H1 (cell line): ENCODE results near the gene RPRD1A. TPM values are rescaled to one million over a fixed set of nuclear protein-coding genes. Genes with fewer than 3 reads are reported as not detected.

Experiments used
- CTCF ChIA-PET: fragments of 300-600 bp; sonication (Branson Sonifier 250); formaldehyde crosslinking; loops from one replicate; lab custom pipeline; 2021; ENCODE audit not compliant: partially characterized antibody; lab: Charles Lee
- POLR2A ChIA-PET: fragments of 300-600 bp; sonication (Branson Sonifier 250); formaldehyde crosslinking; loops from one replicate; lab custom pipeline; 2021; ENCODE audit warnings: inconsistent platforms; ENCODE audit not compliant: partially characterized antibody; lab: Charles Lee
- DNase-seq, 2 experiments: peaks; one replicate each; pipeline versions ENCODE4 v3.0.0 to v3.0.0-alpha.2; 2010 to 2022; ENCODE audit warnings: low spot score in 2 of 2, low read depth in 1 of 2, mixed read lengths in 1 of 2
- FAIRE-seq: peaks from 2 replicates; lab custom pipeline; 2011; peaks lifted over from hg19 to GRCh38; lab: Jason Lieb, UNC
- H2AFZ ChIP-seq: 2 replicates; pipeline ENCODE4 v1.8.1; 2012; ENCODE audit warnings: low read length, inconsistent platforms
- H2AK5ac ChIP-seq: 2 replicates; pipeline ENCODE4 v1.6.1; 2013; ENCODE audit warnings: low read depth, low read length
- H2BK120ac ChIP-seq: replicated peaks from 2 replicates; pipeline ENCODE3; 2013; ENCODE audit warnings: low read depth, low read length, inconsistent platforms
- H2BK12ac ChIP-seq: 2 replicates; pipeline ENCODE4 v1.6.1; 2013; ENCODE audit warnings: low read depth, low read length
- H2BK15ac ChIP-seq: 2 replicates; pipeline ENCODE4 v1.6.1; 2013; ENCODE audit warnings: low read length
- H2BK20ac ChIP-seq: 2 replicates; pipeline ENCODE4 v1.6.1; 2013; ENCODE audit warnings: low read length
- H2BK5ac ChIP-seq: 2 replicates; pipeline ENCODE4 v1.6.1; 2013; ENCODE audit warnings: low read depth, low read length
- H3K14ac ChIP-seq: 2 replicates; pipeline ENCODE4 v1.6.1; 2013; ENCODE audit warnings: inconsistent platforms; ENCODE audit not compliant: insufficient read length
- H3K18ac ChIP-seq: 2 replicates; pipeline ENCODE4 v1.6.1; 2013; ENCODE audit warnings: low read length; ENCODE audit errors: extremely low read depth
- H3K23ac ChIP-seq: 2 replicates; pipeline ENCODE4 v1.6.1; 2013; ENCODE audit warnings: inconsistent platforms; ENCODE audit not compliant: insufficient read length
- H3K23me2 ChIP-seq: 2 replicates; pipeline ENCODE4 v1.6.1; 2013; ENCODE audit warnings: low read depth, low read length
- H3K27ac ChIP-seq: 2 replicates; pipeline ENCODE4 v1.6.1; 2011; ENCODE audit warnings: low read depth, low read length, inconsistent platforms
- H3K27me3 ChIP-seq, 4 experiments: replicated peaks in 1 of 4; 1 replicate in 1 of 4; 2 replicates in 3 of 4; pipeline versions ENCODE4 v1.6.1 to v1.8.1; 2011 to 2013; ENCODE audit warnings: low read length in 3 of 4, mild to moderate bottlenecking in 3 of 4, inconsistent platforms in 2 of 4, mixed read lengths in 2 of 4, moderate library complexity in 1 of 4; ENCODE audit not compliant: control insufficient read depth in 3 of 4, insufficient read depth in 3 of 4; ENCODE audit errors: extremely low read depth in 1 of 4
- H3K36me3 ChIP-seq, 4 experiments: 2 replicates each; pipeline versions ENCODE4 v1.6.1 to v1.8.1; 2011 to 2013; ENCODE audit warnings: mild to moderate bottlenecking in 4 of 4, low read length in 3 of 4, moderate library complexity in 2 of 4, control low read depth in 1 of 4, inconsistent platforms in 1 of 4; ENCODE audit not compliant: insufficient read depth in 4 of 4, control insufficient read depth in 2 of 4
- H3K4ac ChIP-seq: replicated peaks from 2 replicates; pipeline ENCODE3; 2013; ENCODE audit warnings: low read length, low read depth, mixed read lengths, inconsistent platforms; ENCODE audit not compliant: insufficient read length
- H3K4me1 ChIP-seq, 4 experiments: replicated peaks in 1 of 4; 1 replicate in 1 of 4; 2 replicates in 3 of 4; pipeline versions ENCODE4 v1.6.1 to v1.8.1; 2011 to 2013; ENCODE audit warnings: low read length in 3 of 4, inconsistent platforms in 2 of 4, mixed read lengths in 1 of 4; ENCODE audit not compliant: insufficient read depth in 4 of 4, control insufficient read depth in 3 of 4
- H3K4me2 ChIP-seq, 2 experiments: 2 replicates each; pipeline versions ENCODE4 v1.6.1 to v1.8.1; 2011 to 2013; ENCODE audit warnings: low read depth in 2 of 2, low read length in 2 of 2, control low read depth in 1 of 2, inconsistent platforms in 1 of 2, mild to moderate bottlenecking in 1 of 2; ENCODE audit not compliant: insufficient read depth in 1 of 2
- H3K4me3 ChIP-seq, 4 experiments: fragments of 200-600, 300-600 bp in 1 of 4; sonication (generic), shearing (Covaris generic), sonication (Bioruptor Twin) in 1 of 4; 2 replicates each; pipeline versions ENCODE4 v1.5.1 to v1.8.1; 2011 to 2016; ENCODE audit warnings: low read length in 4 of 4, low read depth in 3 of 4, control low read depth in 2 of 4, inconsistent platforms in 2 of 4, mild to moderate bottlenecking in 2 of 4, mixed read lengths in 1 of 4, moderate library complexity in 1 of 4; ENCODE audit not compliant: insufficient read depth in 2 of 4; ENCODE audit errors: extremely low read depth in 1 of 4
- H3K56ac ChIP-seq: replicated peaks from 2 replicates; pipeline ENCODE3; 2013; ENCODE audit warnings: low read depth, mild to moderate bottlenecking, mixed read lengths, low read length, inconsistent platforms; ENCODE audit not compliant: insufficient read length
- H3K79me1 ChIP-seq: 2 replicates; pipeline ENCODE4 v1.6.1; 2013; ENCODE audit warnings: low read depth, low read length, control low read depth
- H3K79me2 ChIP-seq, 2 experiments: 2 replicates each; pipeline versions ENCODE4 v1.6.1 to v1.8.1; 2012 to 2013; ENCODE audit warnings: low read length in 2 of 2, mild to moderate bottlenecking in 2 of 2, inconsistent platforms in 1 of 2; ENCODE audit not compliant: insufficient read depth in 2 of 2, control insufficient read depth in 1 of 2
- H3K9ac ChIP-seq, 4 experiments: replicated peaks in 1 of 4; 1 replicate in 1 of 4; 2 replicates in 3 of 4; pipeline versions ENCODE4 v1.6.1 to v1.8.1; 2011 to 2013; ENCODE audit warnings: low read depth in 3 of 4, low read length in 3 of 4, control low read depth in 2 of 4, mild to moderate bottlenecking in 2 of 4, moderate library complexity in 2 of 4, inconsistent platforms in 1 of 4; ENCODE audit errors: extremely low read depth in 1 of 4
- H3K9me3 ChIP-seq, 2 experiments: 2 replicates each; pipeline versions ENCODE4 v1.6.1 to v1.8.1; 2012 to 2013; ENCODE audit warnings: mild to moderate bottlenecking in 2 of 2, moderate library complexity in 2 of 2, control low read depth in 1 of 2, inconsistent platforms in 1 of 2, low read depth in 1 of 2, low read length in 1 of 2, mixed read lengths in 1 of 2; ENCODE audit not compliant: insufficient read depth in 2 of 2
- H4K20me1 ChIP-seq, 2 experiments: replicated peaks in 1 of 2; 2 replicates each; pipeline versions ENCODE3 to v1.8.1; 2011 to 2013; ENCODE audit warnings: inconsistent platforms in 2 of 2, low read length in 2 of 2, mild to moderate bottlenecking in 1 of 2; ENCODE audit not compliant: insufficient read depth in 2 of 2, control insufficient read depth in 1 of 2
- H4K5ac ChIP-seq: 2 replicates; pipeline ENCODE4 v1.6.1; 2013; ENCODE audit warnings: low read length, low read depth, mixed read lengths, inconsistent platforms; ENCODE audit not compliant: insufficient read length
- H4K8ac ChIP-seq: 2 replicates; pipeline ENCODE4 v1.8.0; 2013; ENCODE audit warnings: mild to moderate bottlenecking, moderate library complexity, low read length, inconsistent platforms; ENCODE audit not compliant: insufficient read depth; ENCODE audit errors: extremely low read depth
- H4K91ac ChIP-seq: replicated peaks from 2 replicates; pipeline ENCODE3; 2013; ENCODE audit warnings: low read length, mixed read lengths, inconsistent platforms; ENCODE audit not compliant: insufficient read length
- BACH1 ChIP-seq: IDR thresholded peaks from 2 replicates; pipeline ENCODE4 v1.6.1; 2012; ENCODE audit warnings: low read length, improper control_type of control experiment
- WGBS, 2 experiments: shearing (Covaris generic) in 1 of 2; methylation state at CpG; one replicate each; pipeline versions ENCODE4 v1.1.6 to v1.1.7; 2013 to 2015; ENCODE audit warnings: low lambda C conversion rate in 2 of 2, mixed read lengths in 2 of 2, inconsistent platforms in 1 of 2, low coverage in 1 of 2, missing lambda C conversion rate in 1 of 2; ENCODE audit not compliant: insufficient replicate concordance in 2 of 2, insufficient coverage in 1 of 2, insufficient read length in 1 of 2; ENCODE audit errors: extremely low coverage in 1 of 2, missing lambda C conversion rate in 1 of 2; 5-methylcytosine and 5-hydroxymethylcytosine counted together
- polyA plus RNA-seq, 7 experiments: library from polyadenylated mRNA; depleted of rRNA in 3 of 7; stranded (reverse) in 5 of 7; unstranded in 2 of 7; fragments of >200 nt in 5 of 7; fragments of 200-250 nt in 2 of 7; gene quantifications; 1 replicate in 5 of 7; 2 replicates in 1 of 7; 4 replicates in 1 of 7; pipeline versions ENCODE4 v1.2.1 to v1.2.3, GENCODE V29; 2011 to 2013; ENCODE audit warnings: missing spikeins in 2 of 7, mixed read lengths in 2 of 7
- total RNA-seq: library from RNA; stranded (reverse); fragmentation: NEBNext Ultra II Directional; extraction: Animal tissue kit (Norgen Biotek cat#: 25700); gene quantifications from 2 replicates; pipeline ENCODE4 v1.2.1, GENCODE V29; 2021

RPRD1A gene
- total and polyA plus RNA-seq, 2 of the 8 experiments (the other 6 are each of a cell fraction or from before 2014, with no cell fraction given): 40.5 to 106 TPM

- Histone ChIP-seq H4K91ac (no peak overlapping the region), H2BK12ac (no peak overlapping the region), H3K4me1 (no peaks in the 10 kb centered on the region), H4K8ac (no peak overlapping the region), H4K20me1 (no peaks in the 10 kb centered on the region), H3K4me2 (no peak overlapping the region), H2BK20ac (no peak overlapping the region), H3K9ac (no peak overlapping the region), H3K27ac (no peak overlapping the region), H3K36me3 (peaks cover 7 to 44% (median 28%) of the 10 kb centered on the region in 4 experiments; a peak in 7 of 8 replicates), H3K4ac (no peak overlapping the region), H2AFZ (no peak overlapping the region), H3K23me2 (no peaks in the 10 kb centered on the region), H3K79me2 (no peaks in the 10 kb centered on the region), H3K14ac (no peak overlapping the region), H2BK15ac (no peak overlapping the region), H3K9me3 (no peaks in the 10 kb centered on the region), H3K56ac (no peak overlapping the region), H4K5ac (no peak overlapping the region), H2AK5ac (no peak overlapping the region), H2BK120ac (no peak overlapping the region), H3K18ac (no peak overlapping the region), H3K79me1 (no peaks in the 10 kb centered on the region), H3K4me3 (no peak overlapping the region), H3K23ac (no peak overlapping the region), H3K27me3 (no peaks in the 10 kb centered on the region), H2BK5ac (no peak overlapping the region)
- POLR2A ChIA-PET: interaction anchor here (0.9 kb wide), 1 partner anchor 528 kb away, joined by 3 read pairs; no protein-coding TSS in a partner anchor
- 85% methylated on average over 2 of the region's 2 CpGs; no CpG with 5 or more reads in 1 of the 2 experiments for WGBS, 2 experiments
- FAIRE-seq (no peak), DNase-seq (no peak)
- CTCF ChIA-PET: interaction anchor here (0.7 to 1.9 kb wide), 3 partner anchors 11 to 191 kb away, joined by 3 to 4 read pairs (median 3); no protein-coding TSS in a partner anchor
- no peak for TF ChIP-seq BACH1
These were observed 84.8 kb downstream of the RPRD1A start for GRCh38 chr18:35982409-35983114.
